Left ventricle myocardium inferior (tissue), 1 donor: Measurements from ENCODE around the gene TXNDC11. TPM values are rescaled to one million over a fixed set of nuclear protein-coding genes. Genes with fewer than 3 reads are reported as not detected.

Experiments used
- DNase-seq: peaks from one replicate; pipeline ENCODE4 v3.0.0-alpha.2; 2020
- H3K27ac ChIP-seq: fragments of 200-600 bp; replicated peaks from 2 replicates; pipeline ENCODE4 v1.8.0; 2021
- H3K27me3 ChIP-seq: fragments of 200-600 bp; 2 replicates; pipeline ENCODE4 v1.8.0; 2021; ENCODE audit warnings: low read depth
- H3K36me3 ChIP-seq: fragments of 200-600 bp; 2 replicates; pipeline ENCODE4 v1.8.0; 2021
- H3K4me1 ChIP-seq: fragments of 200-600 bp; 2 replicates; pipeline ENCODE4 v1.8.0; 2021
- H3K4me3 ChIP-seq: fragments of 200-600 bp; 2 replicates; pipeline ENCODE4 v1.8.0; 2021; ENCODE audit warnings: mild to moderate bottlenecking, moderate library complexity
- H3K9me3 ChIP-seq: fragments of 200-600 bp; replicated peaks from 2 replicates; pipeline ENCODE4 v1.8.0; 2021
- intact Hi-C: fragments of 100-400 bp; cut with micrococcal nuclease; formaldehyde crosslinking; loops from one replicate; pipeline ENCODE4 v1.11.0; 2022
- total RNA-seq: library from RNA; stranded (reverse); fragmentation: NEBNext Ultra II Directional; extraction: Animal tissue kit (Norgen Biotek cat#: 25700); gene quantifications from one replicate; pipeline ENCODE4 v1.2.1, GENCODE V29; 2021
- TF ChIP-seq, protein P1 (sequence below): fragments of 200-600 bp; IDR thresholded peaks from 2 replicates; pipeline ENCODE4 v1.8.0; 2021; ENCODE audit warnings: antibody characterized with exemption, mild to moderate bottlenecking, borderline replicate concordance
- donor health status: DM: no; HTN: yes; CAD: no; lungs with severe emphysema.

TXNDC11 gene
- total RNA-seq, 1 donor from 2014 or later, result 23.9 TPM

GRCh38 chr16:11675561-11676511 lies 66.8 kb downstream of the TXNDC11 start:
- DNase-seq, result peak; percentile 44
- Histone ChIP-seq H3K9me3 (no peaks in the 10 kb centered on the region), H3K27ac (peak overlapping the region; percentile 85), H3K4me1 (peaks cover 100% of the 10 kb centered on the region), H3K27me3 (no peaks in the 10 kb centered on the region), H3K4me3 (no peak overlapping the region), H3K36me3 (peaks cover 45% of the 10 kb centered on the region)
- TF ChIP-seq, protein P1, sequence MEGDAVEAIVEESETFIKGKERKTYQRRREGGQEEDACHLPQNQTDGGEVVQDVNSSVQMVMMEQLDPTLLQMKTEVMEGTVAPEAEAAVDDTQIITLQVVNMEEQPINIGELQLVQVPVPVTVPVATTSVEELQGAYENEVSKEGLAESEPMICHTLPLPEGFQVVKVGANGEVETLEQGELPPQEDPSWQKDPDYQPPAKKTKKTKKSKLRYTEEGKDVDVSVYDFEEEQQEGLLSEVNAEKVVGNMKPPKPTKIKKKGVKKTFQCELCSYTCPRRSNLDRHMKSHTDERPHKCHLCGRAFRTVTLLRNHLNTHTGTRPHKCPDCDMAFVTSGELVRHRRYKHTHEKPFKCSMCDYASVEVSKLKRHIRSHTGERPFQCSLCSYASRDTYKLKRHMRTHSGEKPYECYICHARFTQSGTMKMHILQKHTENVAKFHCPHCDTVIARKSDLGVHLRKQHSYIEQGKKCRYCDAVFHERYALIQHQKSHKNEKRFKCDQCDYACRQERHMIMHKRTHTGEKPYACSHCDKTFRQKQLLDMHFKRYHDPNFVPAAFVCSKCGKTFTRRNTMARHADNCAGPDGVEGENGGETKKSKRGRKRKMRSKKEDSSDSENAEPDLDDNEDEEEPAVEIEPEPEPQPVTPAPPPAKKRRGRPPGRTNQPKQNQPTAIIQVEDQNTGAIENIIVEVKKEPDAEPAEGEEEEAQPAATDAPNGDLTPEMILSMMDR, result no peak
- intact Hi-C loops, result no loop called here

DNA sequence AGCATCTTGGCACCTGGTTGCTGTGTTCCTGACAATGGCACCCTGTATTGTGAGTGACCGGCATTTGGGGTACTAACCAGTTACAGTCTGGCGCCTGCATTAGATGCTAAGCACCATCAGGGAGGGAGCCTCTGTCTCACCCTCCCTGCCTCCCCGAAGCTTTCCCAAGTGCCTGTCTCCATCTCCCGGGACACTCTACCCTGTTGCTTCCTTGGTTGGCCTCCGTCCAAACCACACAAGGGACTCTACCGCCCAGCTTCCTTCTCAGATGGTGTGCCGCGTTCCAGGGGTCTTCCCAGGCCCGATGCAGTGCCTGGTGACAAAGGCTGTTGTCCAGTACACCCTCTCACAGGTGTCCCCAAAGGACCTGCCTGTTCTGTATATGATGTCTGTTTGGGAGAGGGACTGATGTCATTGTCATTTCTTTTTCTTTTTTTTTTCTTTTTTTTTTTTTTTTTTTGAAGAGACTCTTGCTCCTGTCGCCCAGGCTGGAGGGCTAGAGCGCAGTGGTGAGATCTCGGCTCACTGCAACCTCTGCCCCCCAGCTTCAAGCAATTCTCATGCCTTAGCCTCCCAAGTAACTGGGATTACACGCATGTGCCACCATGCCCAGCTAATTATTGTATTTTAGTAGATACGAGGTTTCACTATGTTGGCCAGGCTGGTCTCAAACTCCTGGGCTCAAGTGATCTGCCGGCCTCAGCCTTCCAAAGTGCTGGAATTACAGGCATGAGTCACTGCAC lies 67.7 kb downstream of the TXNDC11 start:
- TF ChIP-seq, protein P1, result no peak
- peaks cover 100% of the 10 kb centered on the region for H3K4me1 ChIP-seq

DNA sequence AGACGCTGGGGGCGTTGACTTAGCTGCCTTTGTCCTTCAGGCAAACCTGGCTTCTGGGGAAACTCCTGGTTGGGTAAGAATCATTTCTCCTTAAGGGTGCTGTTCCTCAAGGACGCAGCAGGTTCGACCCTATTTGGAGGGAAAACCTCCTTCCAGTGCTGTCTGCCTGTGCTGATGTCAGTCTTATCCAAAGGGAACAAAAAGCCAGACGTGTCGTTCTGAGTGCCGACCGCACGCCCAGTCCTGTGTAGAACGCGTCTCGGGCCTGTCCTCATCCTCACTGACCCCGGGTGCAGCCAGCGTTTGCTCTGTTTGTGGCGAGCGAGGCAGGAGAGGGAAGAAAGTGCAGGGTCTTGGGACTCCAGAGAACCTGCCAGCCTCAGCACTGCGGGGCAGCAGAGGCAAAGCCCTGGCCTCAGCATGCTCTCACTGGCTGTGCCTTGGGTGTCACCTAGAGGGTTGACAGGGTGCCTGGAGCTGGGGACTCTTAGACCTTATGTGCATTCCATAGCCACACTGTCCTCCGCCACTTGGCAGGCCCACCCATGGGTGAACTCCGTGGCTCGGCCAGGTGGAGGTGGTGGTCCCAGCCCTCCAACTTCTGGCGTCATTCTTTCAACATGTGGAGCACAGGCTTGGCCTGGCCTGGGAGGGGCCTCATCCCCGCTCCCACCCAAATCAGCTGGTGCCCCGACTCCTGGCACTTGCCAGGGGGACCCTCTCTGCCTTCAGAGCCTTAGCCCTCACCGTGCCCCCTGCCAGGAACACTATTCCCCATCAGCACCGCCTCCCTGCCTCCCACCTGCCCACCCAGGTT lies 68.4 kb downstream of the TXNDC11 start:
- Histone ChIP-seq H3K36me3 (peaks cover 31% of the 10 kb centered on the region), H3K4me3 (no peak overlapping the region), H3K27me3 (no peaks in the 10 kb centered on the region), H3K27ac (peak overlapping the region; percentile 85), H3K4me1 (peaks cover 100% of the 10 kb centered on the region), H3K9me3 (no peaks in the 10 kb centered on the region)
- intact Hi-C loops, result no loop called here
- TF ChIP-seq, protein P1, result no peak
- no peak for DNase-seq

More for the DNA sequence above, 67.7 kb downstream of the TXNDC11 start:
- DNase-seq, result no peak
- Histone ChIP-seq H3K36me3 (peaks cover 38% of the 10 kb centered on the region), H3K27me3 (no peaks in the 10 kb centered on the region), H3K4me3 (no peak overlapping the region), H3K9me3 (no peaks in the 10 kb centered on the region), H3K27ac (peak overlapping the region; percentile 85)
- intact Hi-C loops, result no loop called here

GRCh38 chr16:11673091-11674000 lies 69.3 kb downstream of the TXNDC11 start:
- Histone ChIP-seq H3K27me3 (no peaks in the 10 kb centered on the region), H3K4me3 (no peak overlapping the region), H3K27ac (peak overlapping the region; percentile 85), H3K4me1 (peaks cover 98% of the 10 kb centered on the region), H3K36me3 (peaks cover 22% of the 10 kb centered on the region), H3K9me3 (no peaks in the 10 kb centered on the region)
- DNase-seq, result no peak
- intact Hi-C loops, result no loop called here
- TF ChIP-seq, protein P1, result no peak
